ENCODE measurements around the gene NKAIN4.

The NKAIN4 gene

GRCh38 chr20:63254232-63254605 is at the start of gene NKAIN4:
Gene NKAIN4 (minus strand): TSS chr20:63254463. CDS start chr20:63254450, 13 bp downstream.
- DNase-seq, result no peak

DNA sequence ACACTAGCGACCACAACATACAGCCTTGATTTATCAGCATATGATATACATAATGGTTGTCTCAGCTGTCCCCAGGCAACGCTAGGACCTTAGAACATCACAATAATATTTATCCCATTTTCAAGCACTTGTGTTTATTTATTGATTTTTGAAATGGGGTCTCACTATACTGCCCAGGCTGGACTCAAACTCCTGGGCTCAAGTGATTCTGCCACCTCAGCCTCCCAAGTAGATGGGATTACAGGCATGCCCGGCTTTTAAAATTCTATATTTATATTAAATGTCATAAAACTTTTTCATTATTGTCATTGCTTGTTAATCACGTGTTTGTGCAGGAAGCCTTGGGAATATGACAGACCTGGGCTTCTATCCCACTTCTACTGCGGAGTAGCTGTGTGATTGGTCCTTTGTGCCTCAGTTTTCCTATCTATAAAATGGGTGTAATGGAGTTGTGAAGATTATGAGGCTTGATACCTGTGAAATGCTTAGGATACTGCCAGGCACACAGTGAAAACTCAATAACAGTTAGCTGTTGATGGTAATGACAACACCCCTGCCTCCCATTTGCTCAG is 48.9 kb upstream of the NKAIN4 start:
- no peak for DNase-seq

DNA sequence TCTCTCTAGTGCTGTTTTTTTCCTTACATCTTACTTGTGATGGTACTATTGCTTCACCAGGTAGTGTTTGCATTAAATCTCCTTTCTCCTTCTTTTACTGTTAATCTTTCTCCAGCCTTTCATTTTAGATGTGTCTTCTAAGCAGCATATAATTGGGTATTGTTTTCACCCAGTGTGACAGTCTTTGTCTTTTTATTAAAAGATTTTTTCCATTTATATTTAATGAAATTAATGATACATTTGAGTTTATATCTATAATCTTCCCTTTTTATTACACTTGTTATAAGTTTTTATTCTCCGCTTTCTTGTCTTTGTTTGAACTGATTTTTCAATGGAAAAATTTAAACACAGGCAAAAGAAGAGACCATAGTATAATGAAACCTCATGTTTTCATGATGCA is 47.4 kb upstream of the NKAIN4 start:
- no peak for DNase-seq

DNA sequence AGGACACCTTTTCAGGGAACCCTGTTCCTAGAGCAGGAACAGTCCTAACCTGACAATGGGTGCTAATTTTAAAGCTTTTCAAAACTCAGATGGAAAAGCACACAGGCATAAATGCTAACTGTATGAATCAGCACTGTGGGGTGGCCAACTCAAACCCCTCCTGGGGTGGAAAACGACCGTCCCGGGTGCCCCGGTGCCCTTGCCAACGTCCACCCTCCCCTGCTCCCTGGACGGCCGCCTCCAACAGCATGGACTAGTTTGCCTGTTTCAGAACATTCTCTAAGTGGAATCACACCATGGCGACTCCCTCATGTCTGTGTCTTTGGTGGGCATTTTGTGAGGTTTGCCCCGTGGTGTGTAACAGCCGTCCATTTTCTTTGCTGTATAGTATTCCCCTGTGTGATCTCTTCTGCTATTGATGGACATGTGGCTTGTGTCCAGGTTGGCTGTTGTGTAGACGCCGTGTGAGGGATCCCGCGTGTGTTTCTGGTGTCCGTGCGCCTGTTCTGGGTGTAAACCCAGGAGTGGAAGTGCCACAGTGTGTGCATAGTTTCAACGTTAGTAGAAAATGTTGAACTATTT is 44.6 kb upstream of the NKAIN4 start:
- no peak for DNase-seq

GRCh38 chr20:63297796-63298572 is 43.7 kb upstream of the NKAIN4 start:
- DNase-seq, result no peak

- DNase-seq, result no peak
Measured at GRCh38 chr20:63297371-63297781, 43.1 kb upstream of the NKAIN4 start.

GRCh38 chr20:63296531-63297299 is 42.5 kb upstream of the NKAIN4 start:
- DNase-seq, result no peak

GRCh38 chr20:63295846-63296245 is 41.6 kb upstream of the NKAIN4 start:
- no peak for DNase-seq

DNA sequence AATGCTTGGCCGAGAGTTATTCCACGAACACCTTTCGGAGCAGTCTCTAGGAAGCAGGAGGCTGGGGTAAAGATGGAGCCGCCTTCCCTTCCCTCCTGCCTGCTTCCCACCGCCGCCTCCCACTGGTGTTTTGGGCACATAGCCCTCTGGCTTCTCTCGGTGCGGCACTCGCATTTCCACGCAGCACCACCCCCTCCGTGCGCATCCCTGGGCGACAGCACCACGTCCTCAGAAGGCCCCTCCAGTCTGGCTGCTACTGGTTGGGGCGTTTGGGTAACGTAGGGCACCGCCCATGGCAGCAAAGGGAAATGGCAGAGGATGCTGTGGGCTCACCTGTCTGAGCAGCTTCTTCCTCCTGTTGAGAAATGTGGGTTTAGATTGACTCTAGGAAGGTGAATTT is 41.2 kb upstream of the NKAIN4 start:
- DNase-seq, result no peak

- no peak for DNase-seq
Measured at GRCh38 chr20:63295018-63295417, 40.8 kb upstream of the NKAIN4 start.

- no peak for DNase-seq
Measured at GRCh38 chr20:63294536-63294900, 40.3 kb upstream of the NKAIN4 start.

GRCh38 chr20:63293871-63294535 is 39.7 kb upstream of the NKAIN4 start:
- no peak for DNase-seq

- no peak for DNase-seq
Measured at GRCh38 chr20:63293456-63293855, 39.2 kb upstream of the NKAIN4 start.

DNA sequence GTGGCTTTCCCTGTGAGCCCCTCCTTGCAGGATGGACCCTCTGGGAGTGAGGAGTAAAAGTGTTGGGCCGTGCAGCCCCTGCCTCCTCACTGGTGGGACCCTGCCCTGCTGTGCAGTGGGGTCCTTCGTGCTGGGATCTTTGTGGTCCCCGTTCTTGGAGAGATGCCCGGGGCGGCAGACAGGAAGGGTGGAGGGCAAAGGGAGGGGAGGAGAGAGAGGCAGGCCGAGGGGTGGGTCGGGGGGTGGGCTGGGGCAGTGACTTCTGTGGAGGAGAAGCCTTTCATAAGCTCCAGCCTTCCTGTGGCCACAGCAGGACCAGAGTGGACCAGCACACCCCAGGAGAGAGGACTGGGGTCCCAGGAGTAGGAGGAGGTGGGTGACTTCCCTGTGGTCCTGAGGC is 38.6 kb upstream of the NKAIN4 start, which contains the start of gene COL20A1:
TSS of gene COL20A1 (plus strand) at position 283 of the 400 bp plus-strand sequence. CDS start 1,922 bp downstream, outside the sequence.
- DNase-seq, result no peak

DNA sequence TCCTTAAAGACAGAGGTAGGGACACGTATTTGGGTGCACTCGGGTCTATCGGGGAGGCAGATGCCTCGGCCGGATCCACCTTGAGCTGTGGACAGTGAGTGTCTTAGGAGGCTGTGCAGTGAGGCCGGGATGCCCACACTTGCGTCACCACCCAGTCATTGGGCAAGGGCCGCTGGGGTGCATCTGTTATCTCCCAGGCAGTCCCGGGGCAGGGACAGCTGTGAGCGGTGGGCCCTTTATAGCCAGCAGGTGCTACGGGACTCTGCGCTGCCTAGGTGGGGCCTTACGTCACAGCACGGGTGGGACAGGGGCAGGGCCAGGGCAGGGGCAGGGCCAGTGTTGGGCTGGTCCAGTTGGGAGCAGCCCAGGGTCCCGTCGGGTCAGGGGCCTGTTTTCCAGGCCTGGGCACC is 38.0 kb upstream of the NKAIN4 start:
- no peak for DNase-seq

DNA sequence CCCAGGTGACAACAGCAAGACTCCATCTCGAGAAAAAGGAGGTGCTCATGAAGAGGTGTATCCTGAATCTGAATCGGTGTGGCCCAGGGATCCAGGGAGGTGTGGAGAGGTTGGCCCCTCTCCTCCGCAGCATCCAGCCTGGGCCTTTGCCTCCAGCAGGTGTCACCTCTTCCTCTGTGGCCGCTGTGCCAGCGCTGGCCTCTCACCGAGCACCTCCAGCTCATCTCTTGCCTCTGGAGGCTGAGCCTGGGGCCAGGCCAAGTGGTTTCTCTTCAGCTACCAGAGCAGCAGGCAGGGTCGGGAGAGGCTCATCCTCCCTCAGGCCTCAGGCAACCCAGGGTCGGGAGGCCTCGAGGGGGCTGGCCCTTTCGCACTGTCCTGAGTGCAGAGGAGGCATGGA is 37.5 kb upstream of the NKAIN4 start:
- DNase-seq, result no peak

DNA sequence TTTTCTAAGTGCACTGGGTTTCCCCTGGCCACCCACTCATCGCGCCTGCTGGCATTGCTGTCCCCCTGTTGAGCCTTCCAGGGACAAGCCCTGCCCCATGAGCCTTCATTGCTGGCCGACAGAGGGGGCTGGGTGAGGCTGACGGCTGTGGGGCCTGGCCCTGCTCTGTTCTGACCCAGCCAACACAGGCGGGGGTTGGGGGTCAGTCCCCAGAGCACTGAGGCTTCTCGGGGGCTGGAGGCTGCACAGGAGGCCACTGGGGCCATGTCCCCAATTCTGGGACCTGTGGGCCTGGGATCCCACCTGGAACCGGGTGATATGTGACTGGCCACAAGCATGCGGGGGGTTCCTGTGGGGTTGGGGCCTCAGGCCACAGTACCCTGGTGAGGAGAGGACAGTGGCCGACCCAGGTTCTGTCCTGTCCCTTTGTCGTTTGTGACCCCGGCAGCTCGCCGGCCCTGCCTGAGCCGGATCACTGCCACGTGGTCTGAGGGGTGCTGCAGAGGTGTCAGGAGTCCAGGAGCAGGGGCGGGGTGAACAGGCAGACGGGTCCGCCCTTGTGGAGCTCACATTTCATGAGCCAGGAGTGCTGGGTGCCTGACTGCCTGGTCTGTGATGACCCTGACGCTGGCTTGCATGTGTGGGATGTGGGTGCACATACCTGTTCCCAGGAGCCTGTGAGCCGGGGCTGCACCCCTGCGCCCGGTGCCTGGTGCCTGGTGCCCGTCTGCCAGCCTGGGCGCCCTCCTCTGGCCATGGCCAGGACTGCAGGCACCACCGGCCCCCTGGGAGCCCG is 36.6 kb upstream of the NKAIN4 start:
- DNase-seq, result peak; percentile 68

GRCh38 chr20:63290136-63290676 is 35.9 kb upstream of the NKAIN4 start:
- DNase-seq, result no peak

GRCh38 chr20:63289311-63290135 is 35.3 kb upstream of the NKAIN4 start:
- no peak for DNase-seq

DNA sequence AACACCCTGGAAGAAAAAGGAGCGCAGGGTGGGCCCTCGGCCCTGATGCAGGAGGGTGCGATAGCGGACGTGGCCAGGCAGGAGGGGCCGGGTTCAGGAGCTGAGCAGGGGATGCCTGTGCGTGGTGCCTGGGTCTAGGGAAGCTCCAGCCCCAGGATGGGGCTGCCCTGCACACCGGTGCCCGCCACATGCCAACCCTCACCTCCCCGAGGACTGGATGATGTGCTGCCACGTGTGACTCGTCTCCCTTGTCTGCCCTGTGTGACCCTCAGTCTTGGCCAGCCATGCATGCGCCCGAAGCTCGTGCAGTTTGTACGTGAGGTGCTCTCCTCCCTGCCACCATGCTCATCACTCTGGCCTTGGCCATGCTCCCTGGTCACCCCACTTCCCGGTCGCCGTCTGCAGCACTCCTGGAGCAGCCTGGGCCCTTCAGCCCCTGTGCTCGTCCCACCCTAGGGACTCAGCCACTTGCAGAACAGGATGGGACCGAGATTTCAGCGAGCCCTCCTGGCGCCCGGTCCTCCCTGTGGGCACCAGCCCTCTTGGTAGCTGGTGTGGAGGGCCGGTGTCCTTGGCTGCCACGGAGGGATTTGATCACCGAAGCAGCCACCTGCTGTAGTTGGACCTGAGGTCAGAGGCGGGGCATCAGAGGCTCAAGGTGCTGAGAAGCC is 34.5 kb upstream of the NKAIN4 start:
- no peak for DNase-seq

Data from activated CD8-positive, alpha-beta memory T cell treated with anti-CD3 and anti-CD28 coated beads, Interleukin-2, amount 50 U/mL, for 4 hours (primary cell).